HG02943 (cell line): ENCODE measurements around the gene AMH.

ENCODE experiments used
- ATAC-seq: cut with Tn5 transposase; IDR thresholded peaks from one replicate; pipeline ENCODE4 v1.9.1; 2021; ENCODE audit warnings: mild to moderate bottlenecking, low read depth, moderate library complexity; ENCODE audit not compliant: unreplicated experiment

Gene AMH

DNA sequence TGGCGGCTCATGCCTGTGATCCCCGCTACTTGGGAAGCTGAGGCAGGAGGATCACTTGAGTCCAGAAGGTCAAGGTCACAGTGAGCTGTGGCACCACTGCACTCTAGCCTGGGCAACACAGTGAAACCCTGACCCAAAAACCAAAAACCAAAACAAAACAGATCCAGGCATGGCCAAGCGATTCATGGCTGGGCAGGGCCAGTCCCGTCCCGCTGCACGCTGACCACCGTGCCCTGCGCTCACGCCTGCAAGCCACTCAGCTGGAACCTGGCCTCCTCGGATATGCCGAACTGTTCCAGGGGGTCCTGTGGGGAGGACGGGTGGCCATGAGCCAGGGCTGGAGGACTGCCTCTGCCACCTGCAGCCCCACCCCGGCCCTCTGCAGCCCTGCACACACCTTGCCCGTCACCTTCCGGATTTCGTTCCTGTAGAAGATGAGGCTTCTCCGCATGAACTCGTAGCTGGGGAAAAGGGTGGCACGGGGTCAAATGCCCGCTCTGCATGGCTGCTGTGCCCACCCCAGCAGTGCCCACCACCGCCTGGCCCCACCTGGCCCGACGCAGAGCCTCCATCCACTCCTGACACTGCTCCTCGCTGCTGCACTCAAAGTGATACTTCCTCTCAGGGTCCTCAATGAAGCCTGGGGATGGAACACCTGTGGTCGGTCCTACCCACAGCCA is 15.4 kb upstream of the AMH start:
- no peak for ATAC-seq

DNA sequence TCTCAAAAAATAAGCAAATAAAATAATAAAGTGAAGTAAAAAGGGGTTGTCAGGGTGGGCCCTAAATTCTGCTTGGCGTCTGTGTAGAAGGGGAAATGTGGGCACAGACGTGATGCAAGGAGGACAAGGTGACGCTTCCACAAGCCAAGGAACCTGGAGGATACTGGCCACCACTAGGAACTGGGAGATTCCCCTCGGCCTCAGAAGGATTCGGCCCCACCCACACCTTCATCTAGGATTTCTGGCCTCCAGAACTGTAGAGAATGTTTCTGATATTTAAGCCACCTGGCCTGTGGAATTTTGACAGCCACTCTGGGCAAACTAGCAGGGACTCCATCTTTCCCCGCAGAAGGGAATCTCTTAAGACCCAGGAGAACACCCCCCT is 14.1 kb upstream of the AMH start:
- no peak for ATAC-seq

DNA sequence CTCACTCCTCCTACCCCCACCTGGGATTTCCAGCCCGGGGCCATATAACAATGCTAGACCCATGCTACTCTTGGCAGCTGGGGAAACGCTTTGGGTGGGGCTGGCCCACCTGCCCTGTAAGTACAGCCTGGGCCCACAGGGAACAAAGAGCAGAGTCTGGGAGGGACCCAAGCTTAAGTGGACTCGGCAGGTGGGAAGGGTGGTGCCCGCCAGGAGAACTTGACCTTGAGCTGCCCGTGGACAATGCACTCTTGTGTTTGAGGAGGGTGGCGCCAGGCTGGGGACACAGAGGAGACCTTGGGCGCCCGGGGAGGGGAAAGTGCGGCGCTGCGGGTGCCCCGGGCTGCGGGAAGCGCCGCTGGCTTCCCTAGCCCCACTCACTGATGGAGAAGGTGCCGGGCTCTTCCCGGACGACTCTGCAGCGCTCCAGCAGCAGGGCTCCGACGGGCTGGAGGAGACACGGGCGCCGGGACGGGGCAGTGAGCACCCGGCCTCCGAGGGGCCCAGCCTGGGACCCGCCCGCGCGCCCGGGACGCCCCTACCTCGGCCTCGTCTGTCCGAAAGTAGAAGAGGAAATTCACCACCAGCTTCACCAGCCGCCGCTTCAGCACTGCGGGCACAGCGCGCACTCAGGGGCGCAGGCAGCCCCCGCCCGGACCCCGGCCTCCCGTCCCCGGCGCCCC is 13.6 kb upstream of the AMH start:
- ATAC-seq = no peak

DNA sequence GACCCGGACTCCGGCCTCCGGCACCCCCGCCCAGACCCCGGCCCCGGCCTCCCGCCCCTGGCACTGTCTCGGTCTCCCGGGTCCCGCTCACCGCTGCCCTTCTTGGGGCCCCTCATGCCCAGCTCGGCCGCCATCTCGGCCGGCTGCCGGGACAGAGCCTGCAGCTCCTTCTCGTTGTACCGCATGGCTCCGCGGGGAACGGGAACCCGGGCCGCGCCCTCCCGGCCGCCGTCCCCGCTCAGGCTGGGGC is 13.1 kb upstream of the AMH start:
- no peak for ATAC-seq

DNA sequence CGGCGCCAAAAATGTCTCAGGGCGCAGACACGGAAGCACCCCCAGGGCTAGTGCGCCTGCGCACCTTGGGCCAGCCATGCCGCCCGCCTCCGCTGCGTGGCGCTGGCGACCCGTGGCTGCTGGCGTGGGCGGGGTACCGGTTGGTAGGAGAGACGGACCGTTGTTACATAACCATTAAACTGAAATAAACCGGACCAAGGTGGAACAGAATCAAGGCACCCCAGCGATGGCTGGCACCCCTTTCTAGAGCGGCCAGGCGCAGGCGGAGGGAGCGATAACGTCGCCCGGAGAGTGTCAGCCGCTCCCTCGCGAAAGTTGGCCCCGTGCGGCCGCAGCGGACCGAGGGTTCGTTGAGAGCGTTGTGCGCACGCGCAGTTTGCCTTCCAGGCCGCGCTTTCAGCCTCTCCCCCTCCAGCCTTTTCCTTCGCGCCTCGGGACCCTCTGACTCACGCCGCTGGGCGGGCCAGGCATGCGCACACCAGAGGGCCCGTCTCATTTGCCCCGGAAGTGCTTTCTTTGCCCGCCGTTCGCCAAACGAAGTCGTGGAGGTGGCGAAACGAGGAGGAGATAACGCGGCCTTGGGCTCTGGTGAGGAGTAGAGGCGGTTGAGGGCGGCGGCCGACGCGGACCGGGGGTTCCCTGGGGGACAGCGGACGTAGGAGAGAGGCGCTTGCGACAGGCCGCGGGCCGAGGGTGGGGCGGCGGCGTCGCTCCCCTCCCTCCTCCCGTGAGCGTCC is 12.6 kb upstream of the AMH start, which contains the start of the genes PLEKHJ1 and SF3A2:
TSS of gene PLEKHJ1 (minus strand) at position 16 of the 737 bp plus-strand sequence. CDS start 81 bp downstream, outside the sequence.
TSS of gene SF3A2 (plus strand) at position 511 of the 737 bp plus-strand sequence. CDS start 6,595 bp downstream, outside the sequence.
- ATAC-seq = peak; percentile 68

DNA sequence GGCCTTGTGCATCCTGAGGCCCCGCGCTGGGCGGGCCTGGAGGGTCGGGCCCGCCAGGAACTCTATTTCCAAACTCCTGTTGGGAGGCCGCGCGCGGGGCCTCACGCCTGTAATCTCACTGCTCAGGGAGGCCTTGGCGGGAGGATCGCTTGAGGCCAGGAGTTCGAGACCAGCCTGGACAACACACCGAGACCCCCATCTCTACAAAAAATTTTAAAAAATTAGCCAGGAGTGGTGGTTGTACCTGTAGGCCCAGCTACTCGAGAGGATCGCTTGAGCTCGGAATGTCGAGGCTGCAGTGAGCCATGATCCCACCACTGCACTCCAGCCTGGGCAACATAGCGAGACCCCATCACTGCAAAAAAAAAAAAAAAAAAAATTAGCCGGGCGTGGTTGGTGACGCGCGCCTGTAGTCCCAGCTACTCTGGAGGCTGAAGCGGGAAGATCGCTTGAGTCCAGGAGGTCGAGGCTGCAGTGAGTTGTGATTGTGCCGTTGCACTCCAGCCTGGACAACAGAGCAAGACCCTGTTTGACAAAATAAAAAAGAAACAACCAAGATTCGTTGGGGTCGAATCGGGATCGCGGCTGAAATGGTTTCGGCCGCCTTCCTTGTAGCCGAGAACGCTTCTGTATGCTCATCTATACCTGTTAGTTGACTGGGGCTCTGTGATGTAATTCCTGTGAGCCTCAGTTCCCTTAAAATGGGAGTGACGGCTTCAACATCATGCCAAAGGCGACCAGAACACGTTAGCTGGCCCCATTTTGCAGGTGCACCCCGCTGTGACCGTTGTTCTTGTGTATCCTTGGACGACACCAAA is 11.9 kb upstream of the AMH start:
- no peak for ATAC-seq

DNA sequence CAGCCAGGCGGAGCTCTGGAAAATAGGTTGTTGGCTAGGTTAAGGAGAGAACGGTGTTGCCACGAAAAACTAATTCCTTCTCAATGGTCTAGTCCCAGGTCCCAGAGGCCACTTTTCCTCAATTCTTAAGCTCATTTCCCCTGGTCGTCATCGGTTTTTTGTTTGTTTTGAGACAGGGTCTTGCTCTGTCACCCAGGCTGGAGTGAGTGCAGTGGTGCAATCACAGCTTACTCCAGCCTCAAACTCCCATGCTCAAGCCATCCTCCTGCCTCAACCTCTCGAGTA is 11.3 kb upstream of the AMH start:
- ATAC-seq = no peak

DNA sequence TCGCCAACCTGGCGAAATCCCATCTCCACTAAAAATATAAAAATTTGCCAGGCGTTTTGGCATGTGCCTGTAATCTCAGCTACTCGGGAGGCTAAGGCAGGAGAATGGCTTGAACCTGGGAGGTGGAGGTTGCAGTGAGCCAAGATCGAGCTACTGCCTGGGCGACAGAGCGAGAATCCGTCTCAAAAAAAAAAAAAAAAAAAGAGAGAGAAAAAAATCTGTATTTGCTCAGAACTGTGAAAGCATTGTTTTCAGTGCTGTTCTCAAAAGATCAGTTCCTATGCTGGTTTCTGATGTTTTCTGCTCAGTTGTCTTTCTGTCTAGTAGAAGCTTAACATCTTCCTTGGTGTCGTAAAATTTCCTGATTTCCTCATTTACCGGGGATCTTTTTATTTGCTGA is 9.9 kb upstream of the AMH start:
- ATAC-seq = no peak

DNA sequence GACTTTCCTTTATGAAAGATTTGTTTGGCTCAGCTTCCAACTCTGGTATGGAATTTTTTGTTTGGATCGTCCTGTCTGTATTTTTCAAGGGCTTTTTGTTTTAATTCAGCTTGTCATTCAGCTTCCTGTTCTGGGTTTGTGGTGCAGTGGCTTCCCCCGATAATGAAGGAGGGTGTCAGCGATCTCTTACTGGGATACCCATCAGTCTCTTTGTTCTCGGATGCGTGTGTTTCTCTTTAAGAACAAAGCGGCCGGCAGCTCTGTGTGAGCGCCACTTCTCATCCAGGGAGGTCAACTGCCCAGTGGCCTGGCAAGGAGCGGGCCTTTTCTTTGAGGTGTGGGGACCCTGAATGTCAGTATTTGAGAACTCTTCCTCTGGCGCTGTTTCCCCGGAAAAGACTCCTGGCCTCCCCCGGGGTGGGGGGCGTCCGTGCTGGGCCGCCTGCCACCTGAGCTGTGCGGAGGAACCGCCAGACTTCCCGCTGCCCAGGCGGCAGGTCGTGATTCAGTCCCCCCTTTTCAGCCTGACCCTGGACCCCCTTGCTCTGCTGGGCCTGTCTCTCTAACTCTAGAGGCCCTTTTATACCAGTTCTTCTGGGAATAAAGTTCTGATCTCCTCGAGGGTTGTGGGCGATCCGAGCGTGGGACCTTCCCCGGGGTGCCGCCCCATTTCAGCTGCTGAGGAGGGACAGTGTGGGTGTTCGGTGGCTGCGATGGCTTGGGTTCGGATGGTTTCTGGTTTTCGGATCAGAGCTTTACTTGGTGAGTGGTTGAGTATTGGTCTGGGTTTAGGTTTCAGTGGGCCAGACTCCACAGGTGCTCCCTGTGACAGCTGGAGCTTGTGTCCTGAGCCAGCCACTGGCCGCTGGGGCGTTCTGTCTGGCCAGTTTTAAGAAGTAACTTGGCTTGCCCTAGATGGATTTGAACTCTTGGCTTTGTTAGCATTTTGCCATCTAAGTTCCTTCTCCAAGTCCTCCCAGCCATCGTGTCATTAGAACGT is 9.1 kb upstream of the AMH start:
- no peak for ATAC-seq

DNA sequence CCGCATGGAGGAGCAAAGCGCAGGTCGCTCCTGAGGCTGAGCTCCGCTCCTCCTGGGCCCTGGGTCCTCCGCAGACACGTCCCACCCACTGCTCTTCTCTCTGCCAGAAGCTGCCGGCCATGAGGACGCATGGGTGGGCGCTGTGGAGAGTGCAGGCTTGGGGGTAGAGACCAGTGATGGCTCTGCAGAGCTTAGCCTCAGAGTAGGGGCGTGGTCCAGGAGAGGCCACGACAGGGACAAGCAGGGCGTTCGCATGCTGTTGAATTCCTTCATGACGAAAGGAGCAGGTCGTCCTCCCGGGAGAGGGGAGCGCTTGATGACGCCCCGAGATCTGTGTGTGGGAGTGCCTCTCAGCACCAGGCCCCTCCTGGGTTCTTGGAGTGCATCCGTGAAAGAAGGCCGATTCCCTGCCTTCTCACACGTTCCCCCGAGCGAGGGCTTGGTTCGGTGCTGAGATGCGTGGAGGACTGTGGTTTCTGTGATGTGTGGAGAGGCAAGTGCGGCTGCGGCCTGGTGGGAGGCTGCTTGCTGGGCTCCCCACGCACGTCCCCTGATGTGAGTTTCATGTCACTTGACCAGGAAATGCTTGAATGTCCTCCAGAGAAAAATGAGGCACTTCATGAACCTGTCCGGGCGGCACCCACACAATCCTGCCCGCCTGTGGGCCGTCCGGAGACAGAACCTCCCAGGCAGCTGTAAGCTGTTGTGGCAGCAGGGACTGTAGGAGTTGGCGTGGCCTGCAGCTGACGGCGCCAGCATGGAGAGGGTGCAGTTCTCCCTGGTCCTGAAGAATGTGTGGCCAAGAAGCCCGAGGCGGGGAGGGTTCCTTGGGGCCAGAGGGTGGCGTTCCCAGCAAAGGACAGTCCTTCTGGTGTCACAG is 8.0 kb upstream of the AMH start:
- no peak for ATAC-seq

DNA sequence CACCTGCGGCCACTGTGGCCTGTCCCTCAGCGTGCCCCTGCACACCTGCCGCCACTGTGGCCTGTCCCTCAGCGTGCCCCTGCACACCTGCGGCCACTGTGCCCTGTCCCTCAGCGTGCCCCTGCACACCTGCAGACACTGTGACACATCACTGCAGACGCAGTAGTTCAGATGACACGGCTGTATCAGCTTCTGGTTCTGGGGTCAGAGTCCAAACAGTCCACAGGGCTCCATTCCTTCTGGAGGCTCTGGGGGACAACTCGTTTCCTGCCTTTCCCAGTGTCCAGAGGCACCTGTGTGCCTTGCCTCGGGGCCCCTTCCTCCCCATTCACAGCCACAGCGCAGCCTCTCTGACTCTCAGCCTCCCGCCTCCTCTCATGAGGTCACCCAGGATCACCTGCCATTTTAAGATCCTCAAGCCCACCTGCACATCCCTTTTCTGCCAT is 7.0 kb upstream of the AMH start:
- no peak for ATAC-seq

DNA sequence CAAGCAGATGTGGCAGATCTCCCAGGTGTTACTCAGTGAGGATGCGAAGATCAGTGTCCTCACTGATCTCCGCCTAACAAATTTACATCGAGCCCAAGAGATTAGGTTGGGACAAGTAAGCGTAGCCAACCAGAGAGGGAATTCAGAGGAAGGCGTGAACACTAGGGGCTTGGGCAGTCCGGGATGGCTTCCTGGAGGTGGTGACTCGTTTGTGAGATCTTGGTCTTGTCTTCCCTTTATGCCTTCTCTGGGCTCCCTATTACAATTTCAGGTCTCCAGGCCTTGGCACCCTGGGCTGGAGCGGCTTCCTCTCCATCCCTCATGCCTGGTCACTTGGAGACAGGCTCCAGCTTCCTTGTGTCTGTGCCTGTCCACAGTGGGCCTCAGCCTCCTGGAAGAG is 6.3 kb upstream of the AMH start:
- ATAC-seq = no peak

DNA sequence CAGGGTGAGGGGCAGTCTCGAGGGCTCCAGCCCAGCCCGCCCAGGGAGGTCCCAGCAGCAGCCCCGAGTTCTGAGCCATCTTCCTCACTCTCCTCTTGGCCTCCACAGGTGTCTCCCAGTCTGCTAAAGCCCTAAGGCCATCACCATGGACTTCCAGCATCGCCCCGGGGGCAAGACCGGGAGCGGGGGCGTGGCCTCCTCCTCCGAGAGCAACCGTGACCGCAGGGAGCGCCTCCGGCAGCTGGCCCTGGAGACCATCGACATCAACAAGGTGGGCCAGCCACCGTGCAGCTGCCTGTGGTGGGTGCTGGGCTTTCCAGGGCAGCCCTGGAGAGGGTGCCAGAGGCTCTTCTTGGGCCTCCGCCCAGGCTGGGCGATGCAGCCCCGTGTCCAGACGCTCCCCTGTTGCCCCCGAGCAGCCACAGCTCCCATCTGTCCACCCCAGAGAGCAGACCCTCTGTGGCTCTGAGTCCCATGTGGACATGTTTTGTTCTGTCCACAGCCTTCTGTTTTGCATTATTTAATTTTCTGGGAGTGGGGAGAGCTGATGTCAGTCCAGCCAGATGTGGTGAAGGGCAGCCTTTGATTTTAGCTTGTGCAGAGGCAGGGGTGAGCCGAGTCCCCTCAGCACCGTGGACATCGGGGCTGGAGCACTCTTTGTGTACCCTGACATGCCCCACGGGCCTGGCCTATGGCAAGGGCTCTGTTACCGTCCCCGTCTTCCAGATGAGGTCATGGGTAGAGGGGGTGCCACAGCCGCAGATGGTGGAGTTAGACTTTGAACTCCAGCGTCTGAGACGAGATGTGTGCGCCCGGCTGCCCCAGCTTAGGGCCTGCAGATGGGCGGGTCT is 5.6 kb upstream of the AMH start:
- no peak for ATAC-seq

DNA sequence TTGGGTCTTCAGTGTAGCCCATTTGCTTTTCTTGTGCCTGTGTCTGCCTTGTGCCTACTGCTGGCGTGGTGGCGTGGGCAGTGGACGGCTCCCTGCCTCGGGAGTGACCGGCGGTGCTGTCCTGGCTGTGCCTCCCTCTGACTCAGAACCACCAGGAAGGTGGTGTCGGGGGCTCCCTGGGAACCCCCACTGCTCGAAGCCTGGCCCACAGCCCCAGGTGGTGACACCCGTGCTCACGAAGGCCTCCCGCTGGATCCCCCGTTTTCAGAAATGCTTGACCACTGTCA is 5.1 kb upstream of the AMH start:
- no peak for ATAC-seq

DNA sequence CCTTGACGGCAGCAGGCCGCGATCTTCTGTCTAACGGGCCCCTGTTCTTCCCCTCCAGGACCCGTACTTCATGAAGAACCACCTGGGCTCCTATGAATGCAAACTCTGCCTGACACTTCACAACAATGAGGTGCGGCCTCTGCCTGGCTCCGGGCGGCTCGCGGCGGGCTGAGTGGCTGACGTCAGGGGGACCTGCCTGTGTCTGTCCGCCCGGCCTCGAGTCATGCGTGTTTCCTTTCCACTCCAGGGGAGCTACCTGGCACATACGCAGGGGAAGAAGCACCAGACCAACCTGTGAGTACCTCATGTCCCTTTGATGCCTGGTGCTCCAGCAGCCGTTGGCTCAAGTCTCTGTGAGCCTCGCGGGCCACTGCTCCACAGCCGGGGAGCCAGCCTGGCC is 4.6 kb upstream of the AMH start:
- no peak for ATAC-seq

DNA sequence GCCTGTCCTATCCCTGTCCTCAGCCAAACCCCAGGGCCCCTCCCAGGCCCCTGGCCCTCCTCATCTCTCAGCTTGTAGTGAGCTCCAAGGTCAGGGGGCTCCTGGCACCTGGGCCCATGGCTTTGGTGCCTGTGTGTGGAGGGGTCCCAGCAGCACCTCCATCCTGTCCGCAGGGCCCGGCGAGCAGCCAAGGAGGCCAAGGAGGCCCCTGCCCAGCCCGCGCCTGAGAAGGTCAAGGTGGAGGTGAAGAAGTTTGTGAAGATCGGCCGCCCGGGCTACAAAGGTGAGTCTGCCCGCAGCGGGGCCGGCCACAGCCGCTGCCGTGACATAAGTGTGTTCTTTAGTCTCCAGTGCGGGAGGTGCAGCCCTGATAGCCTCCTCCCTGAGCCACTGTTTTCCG is 3.9 kb upstream of the AMH start:
- no peak for ATAC-seq

DNA sequence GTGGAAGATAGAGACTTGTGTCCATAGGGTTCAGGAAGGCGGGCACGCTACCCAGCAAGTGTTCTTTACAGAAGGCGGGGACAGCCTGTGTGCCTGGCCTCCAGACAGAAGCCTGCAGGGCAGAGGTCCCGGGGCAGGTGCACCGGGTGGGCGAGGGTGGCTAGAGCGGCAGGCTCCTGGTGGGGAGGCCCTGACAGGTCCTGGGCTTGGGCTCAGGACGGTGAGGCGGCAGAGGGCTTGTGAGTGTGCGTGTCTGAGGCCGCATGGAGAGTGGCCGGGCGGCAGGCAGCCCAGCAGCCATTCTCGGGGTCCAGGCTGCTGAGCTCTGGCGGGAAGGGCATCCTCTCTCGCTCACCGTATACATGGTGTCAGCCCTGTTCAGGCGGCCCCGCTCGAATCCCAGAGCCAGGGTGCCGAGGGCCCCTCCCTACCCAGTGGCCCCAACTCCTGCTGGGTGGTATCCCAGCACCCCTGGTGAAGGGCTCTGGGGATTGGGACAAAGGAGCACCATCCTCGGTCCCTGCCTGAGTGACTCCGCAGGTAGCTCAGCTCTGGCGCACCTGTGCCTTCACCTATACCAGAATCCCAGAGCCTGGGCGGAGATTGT is 3.0 kb upstream of the AMH start:
- no peak for ATAC-seq

DNA sequence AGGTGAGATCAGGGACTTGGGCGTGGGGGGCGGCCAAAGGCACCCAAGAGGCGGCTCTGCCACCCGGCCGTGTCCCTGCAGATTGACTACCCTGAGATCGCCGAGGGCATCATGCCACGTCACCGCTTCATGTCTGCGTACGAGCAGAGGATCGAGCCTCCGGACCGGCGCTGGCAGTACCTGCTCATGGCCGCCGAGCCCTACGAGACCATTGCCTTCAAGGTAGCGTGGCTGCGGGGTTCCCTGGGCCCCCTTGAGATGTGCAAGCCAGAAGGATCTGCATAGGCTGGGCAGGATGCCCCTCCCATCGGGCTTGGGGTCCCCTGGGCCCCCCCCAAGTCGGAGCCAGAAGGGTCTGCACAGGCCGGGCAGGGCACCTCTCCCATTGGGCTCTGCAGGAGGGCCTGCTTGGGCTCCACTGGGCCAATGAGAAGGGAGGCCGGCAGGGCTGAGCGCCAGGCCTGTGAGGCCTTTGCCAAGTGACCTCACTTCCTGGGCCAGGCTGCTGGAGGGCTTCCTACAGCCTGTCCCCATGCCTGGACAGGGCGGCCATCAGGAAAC is 2.2 kb upstream of the AMH start:
- ATAC-seq = no peak
